HG02642 (cell line): ENCODE measurements around the gene CSMD2.

Source experiments
- ATAC-seq: cut with Tn5 transposase; IDR thresholded peaks from one replicate; pipeline ENCODE4 v1.9.1; 2021; ENCODE audit warnings: mild to moderate bottlenecking; ENCODE audit not compliant: unreplicated experiment, poor library complexity

The CSMD2 gene

GRCh38 chr1:33500547-33500946, 664.5 kb downstream of the CSMD2 start:
- no peak for ATAC-seq

- no peak for ATAC-seq
Observed at GRCh38 chr1:33497410-33497809, 667.6 kb downstream of the CSMD2 start.

- no peak for ATAC-seq
Observed at GRCh38 chr1:33494929-33495328, 670.1 kb downstream of the CSMD2 start.

- no peak for ATAC-seq
Observed at GRCh38 chr1:33488624-33489023, 676.4 kb downstream of the CSMD2 start.

GRCh38 chr1:33482412-33482811, 682.6 kb downstream of the CSMD2 start:
- no peak for ATAC-seq

GRCh38 chr1:33477451-33477850, 687.6 kb downstream of the CSMD2 start:
- no peak for ATAC-seq

GRCh38 chr1:33473900-33474299, 691.1 kb downstream of the CSMD2 start:
- no peak for ATAC-seq

- ATAC-seq: peak; percentile 94
Observed at GRCh38 chr1:33472269-33472980, 692.6 kb downstream of the CSMD2 start, which contains the start of gene ZSCAN20. Gene ZSCAN20, plus strand, starts transcription at chr1:33472645. Its CDS starts 6,644 bp downstream, at chr1:33479289.

- ATAC-seq: no peak
Observed at GRCh38 chr1:33471416-33471815, 693.6 kb downstream of the CSMD2 start.

GRCh38 chr1:33470495-33471012, 694.5 kb downstream of the CSMD2 start:
- no peak for ATAC-seq

- no peak for ATAC-seq
Observed at GRCh38 chr1:33469691-33470090, 695.3 kb downstream of the CSMD2 start.

GRCh38 chr1:33468967-33469366, 696.1 kb downstream of the CSMD2 start:
- ATAC-seq: no peak

GRCh38 chr1:33468531-33468930, 696.5 kb downstream of the CSMD2 start:
- ATAC-seq: no peak

GRCh38 chr1:33468011-33468410, 697.0 kb downstream of the CSMD2 start:
- ATAC-seq: no peak

- no peak for ATAC-seq
Observed at GRCh38 chr1:33466159-33466558, 698.9 kb downstream of the CSMD2 start.

- ATAC-seq: no peak
Observed at GRCh38 chr1:33465316-33465715, 699.7 kb downstream of the CSMD2 start.

- ATAC-seq: no peak
Observed at GRCh38 chr1:33464552-33464951, 700.5 kb downstream of the CSMD2 start.
